SK-N-SH (cell line): ENCODE measurements around the gene MOV10L1. TPM values are rescaled to one million over a fixed set of nuclear protein-coding genes. Genes with fewer than 3 reads are reported as not detected.

ENCODE experiments used
- CTCF ChIA-PET: fragments of 300-600, 350-600 bp; formaldehyde crosslinking; extraction: SDS; loops from one replicate; lab custom pipeline; 2021; lab: Yijun Ruan, JAX
- POLR2A ChIA-PET: fragments of 350-600 bp; sonication (Branson Sonifier 250); formaldehyde crosslinking; extraction: SDS; loops from one replicate; lab custom pipeline; 2020; ENCODE audit warnings: antibody characterized with exemption, inconsistent platforms; lab: Yijun Ruan, JAX
- DNase-seq: peaks from one replicate; pipeline ENCODE4 v3.0.0; 2012
- H2AFZ ChIP-seq: fragments of 200-600 bp; sonication (generic); 2 replicates; pipeline ENCODE4 v1.8.1; 2016; ENCODE audit warnings: antibody characterized with exemption, mild to moderate bottlenecking, low read depth
- H3F3A ChIP-seq: fragments of 200-600 bp; sonication (generic); replicated peaks from 2 replicates; pipeline ENCODE3; 2016; ENCODE audit warnings: antibody characterized with exemption, mild to moderate bottlenecking; ENCODE audit not compliant: insufficient read depth
- H3K27ac ChIP-seq, 2 experiments: fragments of 200-500 bp in 1 of 2; fragments of 200-600 bp in 1 of 2; sonication (Bioruptor generic) in 1 of 2; sonication (generic), shearing (Covaris generic) in 1 of 2; 2 replicates each; pipeline versions ENCODE4 v1.5.1 to v1.6.1; 2014 to 2016; ENCODE audit warnings: low read depth in 2 of 2, inconsistent platforms in 1 of 2, low read length in 1 of 2, mild to moderate bottlenecking in 1 of 2, mixed read lengths in 1 of 2
- H3K27me3 ChIP-seq: fragments of 200-600 bp; sonication (generic), shearing (Covaris generic); 2 replicates; pipeline ENCODE4 v1.6.1; 2016; ENCODE audit warnings: mixed run types; ENCODE audit not compliant: insufficient read depth
- H3K36me3 ChIP-seq, 2 experiments: fragments of 200-500 bp in 1 of 2; fragments of 200-600 bp in 1 of 2; sonication (Bioruptor generic) in 1 of 2; sonication (generic) in 1 of 2; replicated peaks in 1 of 2; 2 replicates each; pipeline versions ENCODE3 to v1.5.1; 2014 to 2016; ENCODE audit warnings: low read length in 1 of 2, mild to moderate bottlenecking in 1 of 2; ENCODE audit not compliant: insufficient read depth in 2 of 2, control insufficient read depth in 1 of 2
- H3K4me1 ChIP-seq, 2 experiments: fragments of 200-500 bp in 1 of 2; fragments of 200-600 bp in 1 of 2; sonication (Bioruptor generic) in 1 of 2; sonication (generic), shearing (Covaris generic) in 1 of 2; 2 replicates each; pipeline versions ENCODE4 v1.5.1 to v1.6.1; 2014 to 2016; ENCODE audit warnings: low read depth in 1 of 2, low read length in 1 of 2, mixed run types in 1 of 2; ENCODE audit not compliant: insufficient read depth in 2 of 2, control insufficient read depth in 1 of 2
- H3K4me2 ChIP-seq: fragments of 200-600 bp; sonication (generic), shearing (Covaris generic); 2 replicates; pipeline ENCODE4 v1.6.1; 2017; ENCODE audit warnings: mixed run types
- H3K4me3 ChIP-seq, 2 experiments: fragments of 200-500 bp in 1 of 2; fragments of 200-600 bp in 1 of 2; sonication (Bioruptor generic) in 1 of 2; sonication (generic), shearing (Covaris generic) in 1 of 2; 2 replicates each; pipeline versions ENCODE4 v1.5.1 to v1.8.1; 2014 to 2016; ENCODE audit warnings: low read depth in 2 of 2, inconsistent platforms in 1 of 2, low read length in 1 of 2, mild to moderate bottlenecking in 1 of 2, mixed read lengths in 1 of 2, moderate library complexity in 1 of 2
- H3K79me2 ChIP-seq: fragments of 200-600 bp; sonication (generic); 2 replicates; pipeline ENCODE4 v1.8.1; 2017; ENCODE audit warnings: mild to moderate bottlenecking; ENCODE audit not compliant: insufficient read depth
- H3K9ac ChIP-seq: fragments of 200-600 bp; sonication (generic); 2 replicates; pipeline ENCODE4 v1.6.1; 2017; ENCODE audit warnings: mixed run types
- H3K9me2 ChIP-seq: fragments of 200-600 bp; sonication (generic); 2 replicates; pipeline ENCODE4 v1.6.1; 2017; ENCODE audit warnings: mixed run types
- H3K9me3 ChIP-seq: fragments of 200-600 bp; sonication (generic); 2 replicates; pipeline ENCODE4 v1.6.1; 2017; ENCODE audit warnings: mixed run types, mild to moderate bottlenecking, moderate library complexity
- H4K20me1 ChIP-seq: fragments of 200-600 bp; sonication (generic); 2 replicates; pipeline ENCODE4 v1.6.1; 2017; ENCODE audit warnings: mild to moderate bottlenecking, mixed run types; ENCODE audit not compliant: insufficient read depth
- CTCF ChIP-seq: fragments of 200-600 bp; sonication (generic); IDR thresholded peaks from 2 replicates; pipeline ENCODE4 v1.6.1; 2017; ENCODE audit warnings: antibody characterized with exemption, mild to moderate bottlenecking, moderate library complexity
- ELF1 ChIP-seq: IDR thresholded peaks from 2 replicates; pipeline ENCODE4 v1.4.0; 2012
- EP300 ChIP-seq, 2 experiments: IDR thresholded peaks; 2 replicates each; pipeline versions ENCODE4 v1.4.0 to v1.6.1; 2012; ENCODE audit warnings: borderline replicate concordance in 1 of 2, low read depth in 1 of 2, low read length in 1 of 2
- EZH2phosphoT487 ChIP-seq: fragments of 200-600 bp; sonication (generic); IDR thresholded peaks from 2 replicates; pipeline ENCODE4 v1.6.1; 2017; ENCODE audit warnings: low read depth, mixed run types, mild to moderate bottlenecking, antibody characterized with exemption, moderate library complexity, borderline replicate concordance
- GABPA ChIP-seq: IDR thresholded peaks from 2 replicates; pipeline ENCODE4 v1.4.0; 2012; ENCODE audit warnings: low read depth, mild to moderate bottlenecking
- GATA2 ChIP-seq: sonication (generic); formaldehyde crosslinking; IDR thresholded peaks from 2 replicates; pipeline ENCODE4 v1.5.0; 2020; ENCODE audit warnings: mild to moderate bottlenecking, missing genetic modification reagents
- IRF3 ChIP-seq: fragments of 150-350 bp; IDR thresholded peaks from 2 replicates; pipeline ENCODE4 v1.6.1; 2016; ENCODE audit warnings: mild to moderate bottlenecking, low read depth, low read length
- JUND ChIP-seq: IDR thresholded peaks from 2 replicates; pipeline ENCODE4 v1.4.0; 2012
- NRF1 ChIP-seq: IDR thresholded peaks from 2 replicates; pipeline ENCODE4 v1.6.1; 2012; ENCODE audit warnings: low read depth, mild to moderate bottlenecking, low read length
- RCOR1 ChIP-seq: fragments of 150-350 bp; IDR thresholded peaks from 2 replicates; pipeline ENCODE4 v1.6.1; 2017; ENCODE audit warnings: antibody characterized with exemption, low read length
- RFX5 ChIP-seq: IDR thresholded peaks from 2 replicates; pipeline ENCODE4 v1.6.1; 2012; ENCODE audit warnings: mild to moderate bottlenecking, improper control_type of control experiment, low read length
- USF1 ChIP-seq: IDR thresholded peaks from 2 replicates; pipeline ENCODE4 v1.4.0; 2012; ENCODE audit warnings: low read depth, borderline replicate concordance
- WGBS: methylation state at CpG from one replicate; pipeline ENCODE4 v1.1.6; 2017; ENCODE audit warnings: low lambda C conversion rate; 5-methylcytosine and 5-hydroxymethylcytosine counted together
- polyA plus RNA-seq, 3 experiments: library from polyadenylated mRNA; depleted of rRNA; stranded (reverse); fragments of >200 nt; gene quantifications; 2 replicates each; pipeline ENCODE4 v1.2.3, GENCODE V29; 2012
- TF ChIP-seq, protein P1 (sequence below): IDR thresholded peaks from 2 replicates; pipeline ENCODE4 v1.6.1; 2012; ENCODE audit warnings: mild to moderate bottlenecking, low read depth, low read length, moderate library complexity

Gene MOV10L1
- polyA plus RNA-seq, 1 of the 3 experiments (the other 2 are of a cell fraction) = 2.1 TPM

DNA sequence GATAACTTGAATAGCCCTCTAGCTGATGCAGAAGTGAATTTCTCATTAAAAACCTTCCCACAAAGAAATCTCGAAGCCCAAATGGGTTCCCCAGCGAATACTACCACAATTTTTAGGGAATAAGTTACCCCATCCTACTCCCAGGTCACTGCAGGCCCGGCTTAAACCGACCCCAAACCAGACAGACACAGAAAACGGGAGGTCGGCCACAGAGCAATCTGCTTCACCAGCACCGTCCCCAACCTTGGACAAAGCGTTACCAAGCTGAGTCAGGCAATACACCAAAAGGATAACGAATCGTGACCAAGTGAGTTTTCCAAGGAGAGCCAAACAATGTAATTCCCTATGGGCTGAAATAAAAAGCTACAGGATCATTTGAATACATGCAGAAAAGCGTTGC is 575 bp upstream of the MOV10L1 start:
- Histone ChIP-seq H3K36me3 (no peaks in the 10 kb centered on the region), H3K9me2 (no peaks in the 10 kb centered on the region), H3K27me3 (no peaks in the 10 kb centered on the region; the same call in 1 of the 2 replicates), H3K9me3 (no peaks in the 10 kb centered on the region; the same call in 1 of the 2 replicates), H3K79me2 (no peaks in the 10 kb centered on the region), H3K4me3 (no peak overlapping the region), H3K27ac (no peak overlapping the region), H3K9ac (no peak overlapping the region), H3F3A (no peaks in the 10 kb centered on the region), H3K4me2 (no peak overlapping the region), H4K20me1 (no peaks in the 10 kb centered on the region), H3K4me1 (peaks cover 0 to 8% of the 10 kb centered on the region in 2 experiments; a peak in 1 of 4 replicates), H2AFZ (no peak overlapping the region)
- ChIA-PET POLR2A (no interaction called here), CTCF (interaction anchor here (0.9 kb wide), 1 partner anchor 59 kb away, joined by 3 read pairs; no protein-coding TSS in a partner anchor)
- TF ChIP-seq CTCF (no peak), EP300 (IDR thresholded peaks at IDR 0.05; ENCODE audit: borderline replicate concordance in 1 of 2, low read depth in 1 of 2, low read length in 1 of 2) (no peak), RCOR1 (no peak), EZH2phosphoT487 (no peak)
- WGBS = 72% methylated on average over 9 of the region's 11 CpGs
- no peak for DNase-seq

GRCh38 chr22:50090412-50090714 is 557 bp downstream of the MOV10L1 start:
- H4K20me1 ChIP-seq = no peaks in the 10 kb centered on the region
- CTCF ChIA-PET = no interaction called here
- no peak overlapping the region for H3K4me3 ChIP-seq
- WGBS = 94% methylated on average over 22 of the region's 22 CpGs
- no peak overlapping the region for H3K9ac ChIP-seq
- POLR2A ChIA-PET = interaction anchor here (0.5 kb wide), 1 partner anchor 294 kb away, joined by 3 read pairs; no protein-coding TSS in a partner anchor
- H3K79me2 ChIP-seq = no peaks in the 10 kb centered on the region
- H3K9me3 ChIP-seq = no peaks in the 10 kb centered on the region; the same call in 1 of the 2 replicates
- no peak overlapping the region for H2AFZ ChIP-seq
- H3K27me3 ChIP-seq = no peaks in the 10 kb centered on the region; the same call in 1 of the 2 replicates
- no peaks in the 10 kb centered on the region for H3F3A ChIP-seq
- DNase-seq = no peak
- TF ChIP-seq NRF1 (no peak), ELF1 (no peak), GABPA (no peak)
- no peaks in the 10 kb centered on the region for H3K36me3 ChIP-seq
- no peaks in the 10 kb centered on the region for H3K9me2 ChIP-seq
- H3K4me1 ChIP-seq = peaks cover 0 to 8% of the 10 kb centered on the region in 2 experiments; a peak in 1 of 4 replicates
- H3K27ac ChIP-seq = no peak overlapping the region
- no peak overlapping the region for H3K4me2 ChIP-seq

DNA sequence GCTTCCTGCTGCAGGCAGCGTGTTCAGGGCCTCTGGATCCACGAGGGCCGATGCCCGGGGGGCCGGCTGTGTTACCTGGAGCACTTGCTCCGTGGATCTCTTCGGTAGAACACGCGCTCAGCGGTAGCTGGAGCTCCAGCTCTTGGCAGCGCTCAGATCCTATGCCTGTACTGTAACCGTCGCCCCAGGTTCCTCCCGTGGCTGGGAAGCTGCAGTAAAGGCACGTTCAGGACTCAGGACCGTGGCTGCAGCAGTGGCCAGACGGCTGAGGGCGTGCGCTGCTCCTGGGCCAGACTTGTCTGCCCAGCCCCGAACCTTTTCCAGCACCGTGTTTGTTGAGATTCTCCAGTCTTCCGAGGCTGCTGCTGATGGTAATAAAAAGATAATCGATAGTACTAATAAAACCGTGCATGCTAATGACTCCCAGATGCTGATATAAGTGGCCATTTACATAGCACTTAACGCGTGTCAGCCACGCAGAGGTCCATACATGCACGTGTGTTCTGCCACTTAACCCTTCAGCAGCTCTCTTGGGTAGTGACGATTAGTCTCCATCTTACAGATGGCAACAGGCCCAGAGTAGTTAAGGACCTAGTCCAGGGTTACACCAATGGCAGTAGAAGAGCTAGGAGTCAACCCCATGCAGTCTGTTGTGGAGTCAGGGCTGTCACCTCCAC is 1.4 kb downstream of the MOV10L1 start:
- DNase-seq = peak; percentile 64
- H3K4me1 ChIP-seq = peaks cover 0 to 8% of the 10 kb centered on the region in 2 experiments; a peak in 1 of 4 replicates
- WGBS = 25% methylated on average over 18 of the region's 29 CpGs
- no peaks in the 10 kb centered on the region; the same call in 1 of the 2 replicates for H3K27me3 ChIP-seq
- no peaks in the 10 kb centered on the region for H3K9me2 ChIP-seq
- H3F3A ChIP-seq = no peaks in the 10 kb centered on the region
- H4K20me1 ChIP-seq = no peaks in the 10 kb centered on the region
- H3K4me3 ChIP-seq = no peak overlapping the region
- H3K9ac ChIP-seq = no peak overlapping the region
- ChIA-PET CTCF (interaction anchor here (0.9 kb wide), 1 partner anchor 19 kb away, joined by 3 read pairs; no protein-coding TSS in a partner anchor), POLR2A (interaction anchor here (0.6 kb wide), 1 partner anchor 25 kb away, joined by 3 read pairs; no protein-coding TSS in a partner anchor)
- H3K4me2 ChIP-seq = no peak overlapping the region
- H3K79me2 ChIP-seq = no peaks in the 10 kb centered on the region
- H2AFZ ChIP-seq = no peak overlapping the region
- no peak overlapping the region for H3K27ac ChIP-seq
- H3K9me3 ChIP-seq = no peaks in the 10 kb centered on the region; the same call in 1 of the 2 replicates
- H3K36me3 ChIP-seq = no peaks in the 10 kb centered on the region
- TF ChIP-seq GATA2 (CRISPR knock-in tag) (no peak), USF1 (no peak), IRF3 (no peak), GABPA (no peak), RFX5 (no peak), JUND (no peak)
- TF ChIP-seq, protein P1, sequence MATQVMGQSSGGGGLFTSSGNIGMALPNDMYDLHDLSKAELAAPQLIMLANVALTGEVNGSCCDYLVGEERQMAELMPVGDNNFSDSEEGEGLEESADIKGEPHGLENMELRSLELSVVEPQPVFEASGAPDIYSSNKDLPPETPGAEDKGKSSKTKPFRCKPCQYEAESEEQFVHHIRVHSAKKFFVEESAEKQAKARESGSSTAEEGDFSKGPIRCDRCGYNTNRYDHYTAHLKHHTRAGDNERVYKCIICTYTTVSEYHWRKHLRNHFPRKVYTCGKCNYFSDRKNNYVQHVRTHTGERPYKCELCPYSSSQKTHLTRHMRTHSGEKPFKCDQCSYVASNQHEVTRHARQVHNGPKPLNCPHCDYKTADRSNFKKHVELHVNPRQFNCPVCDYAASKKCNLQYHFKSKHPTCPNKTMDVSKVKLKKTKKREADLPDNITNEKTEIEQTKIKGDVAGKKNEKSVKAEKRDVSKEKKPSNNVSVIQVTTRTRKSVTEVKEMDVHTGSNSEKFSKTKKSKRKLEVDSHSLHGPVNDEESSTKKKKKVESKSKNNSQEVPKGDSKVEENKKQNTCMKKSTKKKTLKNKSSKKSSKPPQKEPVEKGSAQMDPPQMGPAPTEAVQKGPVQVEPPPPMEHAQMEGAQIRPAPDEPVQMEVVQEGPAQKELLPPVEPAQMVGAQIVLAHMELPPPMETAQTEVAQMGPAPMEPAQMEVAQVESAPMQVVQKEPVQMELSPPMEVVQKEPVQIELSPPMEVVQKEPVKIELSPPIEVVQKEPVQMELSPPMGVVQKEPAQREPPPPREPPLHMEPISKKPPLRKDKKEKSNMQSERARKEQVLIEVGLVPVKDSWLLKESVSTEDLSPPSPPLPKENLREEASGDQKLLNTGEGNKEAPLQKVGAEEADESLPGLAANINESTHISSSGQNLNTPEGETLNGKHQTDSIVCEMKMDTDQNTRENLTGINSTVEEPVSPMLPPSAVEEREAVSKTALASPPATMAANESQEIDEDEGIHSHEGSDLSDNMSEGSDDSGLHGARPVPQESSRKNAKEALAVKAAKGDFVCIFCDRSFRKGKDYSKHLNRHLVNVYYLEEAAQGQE = no peak
